Hepatocyte (in vitro differentiated cells): ENCODE results near the gene STK32B. TPM values are rescaled to one million over a fixed set of nuclear protein-coding genes. Genes with fewer than 3 reads are reported as not detected.
"Not testable (repeated sequence)": the region's sequence is repeated elsewhere in the genome, so short reads cannot be mapped to it uniquely, and the experiment has no call there.

Source experiments
- DNase-seq: peaks from one replicate; pipeline ENCODE4 v3.0.0-alpha.2; 2016; ENCODE audit warnings: low spot score
- H2AFZ ChIP-seq: fragments of 200-600 bp; sonication (generic); 2 replicates; pipeline ENCODE4 v1.6.0; 2016; ENCODE audit warnings: antibody characterized with exemption, mild to moderate bottlenecking
- H3K27ac ChIP-seq: fragments of 200-600 bp; sonication (generic); 2 replicates; pipeline ENCODE4 v1.5.1; 2016; ENCODE audit warnings: mild to moderate bottlenecking
- H3K27me3 ChIP-seq: fragments of 200-600 bp; sonication (generic); 2 replicates; pipeline ENCODE4 v1.6.1; 2016
- H3K36me3 ChIP-seq: fragments of 200-600 bp; sonication (generic); replicated peaks from 2 replicates; pipeline ENCODE4 v1.5.1; 2016; ENCODE audit warnings: low read depth; ENCODE audit not compliant: insufficient read depth
- H3K4me1 ChIP-seq: fragments of 200-600 bp; sonication (generic); 2 replicates; pipeline ENCODE4 v1.5.1; 2016; ENCODE audit warnings: mild to moderate bottlenecking, moderate library complexity; ENCODE audit not compliant: insufficient read depth
- H3K4me2 ChIP-seq: fragments of 200-600 bp; sonication (generic); 2 replicates; pipeline ENCODE4 v1.6.0; 2016
- H3K4me3 ChIP-seq: fragments of 200-600 bp; sonication (generic); 2 replicates; pipeline ENCODE4 v1.5.1; 2016; ENCODE audit warnings: mild to moderate bottlenecking
- H3K79me2 ChIP-seq: fragments of 200-600 bp; sonication (generic); 2 replicates; pipeline ENCODE4 v1.6.0; 2017; ENCODE audit warnings: mild to moderate bottlenecking
- H3K9me2 ChIP-seq: fragments of 200-600 bp; sonication (generic); replicated peaks from 2 replicates; pipeline ENCODE4 v1.6.0; 2017; ENCODE audit warnings: mild to moderate bottlenecking; ENCODE audit not compliant: insufficient read depth
- H3K9me3 ChIP-seq: fragments of 200-600 bp; sonication (generic); 2 replicates; pipeline ENCODE4 v1.5.1; 2016; ENCODE audit warnings: low read depth, mild to moderate bottlenecking
- H4K20me1 ChIP-seq: fragments of 200-600 bp; sonication (generic); 2 replicates; pipeline ENCODE4 v1.6.0; 2016; ENCODE audit warnings: mild to moderate bottlenecking; ENCODE audit not compliant: insufficient read depth, poor library complexity, severe bottlenecking
- EZH2 ChIP-seq: fragments of 200-600 bp; sonication (generic); IDR thresholded peaks from 2 replicates; pipeline ENCODE4 v1.6.1; 2016; ENCODE audit warnings: antibody characterized with exemption, mild to moderate bottlenecking, borderline replicate concordance
- EZH2phosphoT487 ChIP-seq: fragments of 200-600 bp; sonication (generic); IDR thresholded peaks from one replicate; pipeline ENCODE4 v1.6.1; 2018; ENCODE audit warnings: antibody characterized with exemption, mild to moderate bottlenecking, low read depth, moderate library complexity; ENCODE audit not compliant: unreplicated experiment, severe bottlenecking
- WGBS: methylation state at CpG from one replicate; pipeline ENCODE4 v1.1.6; 2016; ENCODE audit warnings: low lambda C conversion rate; ENCODE audit errors: missing lambda C conversion rate; 5-methylcytosine and 5-hydroxymethylcytosine counted together
- polyA plus RNA-seq: library from polyadenylated mRNA; unstranded; fragments of >200 nt; fragmentation: Nextera tagmentation; extraction: Ambion mirVana; gene quantifications from 2 replicates; pipeline ENCODE4 v1.2.1, GENCODE V29; 2016
- total RNA-seq: library from RNA; depleted of rRNA; stranded (reverse); fragments of >200 nt; gene quantifications from 2 replicates; pipeline ENCODE4 v1.2.3, GENCODE V29; 2014
- TF ChIP-seq, protein P1 (sequence below): fragments of 200-600 bp; sonication (generic); IDR thresholded peaks from 2 replicates; pipeline ENCODE4 v1.5.1; 2016; ENCODE audit warnings: antibody characterized with exemption, mild to moderate bottlenecking; ENCODE audit not compliant: poor library complexity

Gene STK32B
- total and polyA plus RNA-seq, 2 experiments from 2014 or later = 0.51 to 1.6 TPM

- Histone ChIP-seq H2AFZ (no peak overlapping the region), H3K4me2 (no peak overlapping the region), H3K4me3 (no peak overlapping the region), H3K36me3 (no peaks in the 10 kb centered on the region), H3K9me2 (no peaks in the 10 kb centered on the region), H4K20me1 (no peaks in the 10 kb centered on the region), H3K27me3 (peaks cover 20% of the 10 kb centered on the region), H3K27ac (no peak overlapping the region), H3K79me2 (no peaks in the 10 kb centered on the region), H3K4me1 (no peaks in the 10 kb centered on the region), H3K9me3 (no peaks in the 10 kb centered on the region)
- TF ChIP-seq EZH2 (no peak), EZH2phosphoT487 (no peak)
- TF ChIP-seq, protein P1, sequence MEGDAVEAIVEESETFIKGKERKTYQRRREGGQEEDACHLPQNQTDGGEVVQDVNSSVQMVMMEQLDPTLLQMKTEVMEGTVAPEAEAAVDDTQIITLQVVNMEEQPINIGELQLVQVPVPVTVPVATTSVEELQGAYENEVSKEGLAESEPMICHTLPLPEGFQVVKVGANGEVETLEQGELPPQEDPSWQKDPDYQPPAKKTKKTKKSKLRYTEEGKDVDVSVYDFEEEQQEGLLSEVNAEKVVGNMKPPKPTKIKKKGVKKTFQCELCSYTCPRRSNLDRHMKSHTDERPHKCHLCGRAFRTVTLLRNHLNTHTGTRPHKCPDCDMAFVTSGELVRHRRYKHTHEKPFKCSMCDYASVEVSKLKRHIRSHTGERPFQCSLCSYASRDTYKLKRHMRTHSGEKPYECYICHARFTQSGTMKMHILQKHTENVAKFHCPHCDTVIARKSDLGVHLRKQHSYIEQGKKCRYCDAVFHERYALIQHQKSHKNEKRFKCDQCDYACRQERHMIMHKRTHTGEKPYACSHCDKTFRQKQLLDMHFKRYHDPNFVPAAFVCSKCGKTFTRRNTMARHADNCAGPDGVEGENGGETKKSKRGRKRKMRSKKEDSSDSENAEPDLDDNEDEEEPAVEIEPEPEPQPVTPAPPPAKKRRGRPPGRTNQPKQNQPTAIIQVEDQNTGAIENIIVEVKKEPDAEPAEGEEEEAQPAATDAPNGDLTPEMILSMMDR = no peak
- WGBS = 96% methylated on average over 8 of the region's 8 CpGs
- no peak for DNase-seq
These were observed 46.8 kb upstream of the STK32B start for GRCh38 chr4:5004496-5004895.

DNA sequence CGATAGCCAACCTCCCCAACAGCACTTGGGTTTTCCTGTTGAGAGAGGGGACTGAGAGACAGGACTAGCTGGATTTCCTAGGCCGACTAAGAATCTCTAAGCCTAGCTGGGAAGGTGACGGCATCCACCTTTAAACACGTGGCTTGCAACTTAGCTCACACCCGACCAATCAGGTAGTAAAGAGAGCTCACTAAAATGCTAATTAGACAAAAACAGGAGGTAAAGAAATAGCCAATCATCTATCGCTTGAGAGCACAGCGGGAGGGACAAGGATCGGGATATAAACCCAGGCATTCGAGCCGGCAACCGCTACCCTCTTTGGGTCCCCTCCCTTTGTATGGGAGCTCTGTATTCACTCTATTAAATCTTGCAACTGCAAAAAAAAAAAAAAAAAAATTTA lies 44.3 kb upstream of the STK32B start:
- not testable (repeated sequence) for H3K4me3 ChIP-seq, H2AFZ ChIP-seq, H3K36me3 ChIP-seq, H3K4me1 ChIP-seq, DNase-seq, H3K4me2 ChIP-seq, H4K20me1 ChIP-seq, H3K27ac ChIP-seq, H3K79me2 ChIP-seq, H3K9me3 ChIP-seq, H3K9me2 ChIP-seq
- 89% methylated on average over 11 of the region's 11 CpGs for WGBS
- peaks cover 10% of the 10 kb centered on the region for H3K27me3 ChIP-seq

DNA sequence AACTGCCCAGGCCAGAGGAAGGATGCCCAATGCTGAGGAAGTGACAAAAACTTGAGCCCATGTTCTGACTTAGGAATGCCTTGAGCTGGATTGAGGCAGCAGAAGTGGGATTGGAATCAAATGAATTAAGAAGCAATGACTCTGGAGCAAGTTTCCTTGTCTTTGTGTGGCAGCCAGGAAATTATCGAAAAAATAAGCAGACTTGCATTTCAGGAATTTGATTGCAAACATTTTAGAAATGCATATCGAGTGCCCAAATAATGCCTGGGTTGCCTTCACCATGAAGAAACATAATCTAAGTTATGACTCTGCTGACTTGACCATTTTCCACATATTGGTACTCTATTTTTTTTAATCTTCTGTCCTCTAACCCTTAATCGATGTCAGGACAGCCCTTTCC lies 41.5 kb upstream of the STK32B start:
- no peaks in the 10 kb centered on the region for H3K4me1 ChIP-seq
- 95% methylated on average over 3 of the region's 3 CpGs for WGBS
- TF ChIP-seq, protein P1 = no peak
- TF ChIP-seq EZH2phosphoT487 (no peak), EZH2 (no peak)
- no peak overlapping the region for H3K27ac ChIP-seq
- no peak overlapping the region for H2AFZ ChIP-seq
- no peaks in the 10 kb centered on the region for H3K9me2 ChIP-seq
- H3K79me2 ChIP-seq = no peaks in the 10 kb centered on the region
- DNase-seq = no peak
- no peak overlapping the region for H3K4me3 ChIP-seq
- H3K4me2 ChIP-seq = no peak overlapping the region
- H3K27me3 ChIP-seq = peaks cover 8% of the 10 kb centered on the region
- H3K36me3 ChIP-seq = no peaks in the 10 kb centered on the region
- H4K20me1 ChIP-seq = no peaks in the 10 kb centered on the region
- no peaks in the 10 kb centered on the region for H3K9me3 ChIP-seq

- Histone ChIP-seq H3K27ac (no peak overlapping the region), H3K9me2 (no peaks in the 10 kb centered on the region), H3K9me3 (no peaks in the 10 kb centered on the region), H3K79me2 (no peaks in the 10 kb centered on the region), H3K4me1 (no peaks in the 10 kb centered on the region), H4K20me1 (no peaks in the 10 kb centered on the region), H2AFZ (no peak overlapping the region), H3K27me3 (peaks cover 11% of the 10 kb centered on the region), H3K36me3 (no peaks in the 10 kb centered on the region), H3K4me3 (no peak overlapping the region), H3K4me2 (no peak overlapping the region)
- DNase-seq = no peak
- 97% methylated on average over 2 of the region's 2 CpGs for WGBS
- TF ChIP-seq EZH2 = no peak
- no peak for TF ChIP-seq EZH2phosphoT487
- TF ChIP-seq, protein P1 = no peak
These were observed 40.3 kb upstream of the STK32B start for GRCh38 chr4:5010984-5011383.
